Type B pancreatic cell (in vitro differentiated cells): ENCODE measurements around the gene RNF5. TPM values are rescaled to one million over a fixed set of nuclear protein-coding genes. Genes with fewer than 3 reads are reported as not detected.
A peak's percentile ranks its signal among the peaks of the same experiment; 100 is the strongest.

ENCODE experiments used
- DNase-seq: peaks from one replicate; pipeline ENCODE4 v3.0.0; 2021; ENCODE audit warnings: mixed read lengths; ENCODE audit not compliant: unreplicated experiment; ENCODE audit errors: extremely low spot score
- H3K27ac Mint-ChIP-seq: 2 replicates; pipeline ENCODE4 v1.8.0; 2021; ENCODE audit warnings: mild to moderate bottlenecking, mixed read lengths
- H3K27me3 Mint-ChIP-seq: 2 replicates; pipeline ENCODE4 v1.8.0; 2021; ENCODE audit warnings: mixed read lengths
- H3K36me3 Mint-ChIP-seq: 2 replicates; pipeline ENCODE4 v1.8.0; 2021; ENCODE audit warnings: mixed read lengths
- H3K4me1 Mint-ChIP-seq: one replicate; pipeline ENCODE4 v1.8.0; 2021; ENCODE audit warnings: mixed read lengths; ENCODE audit not compliant: unreplicated experiment
- H3K4me3 Mint-ChIP-seq: 2 replicates; pipeline ENCODE4 v1.8.0; 2021; ENCODE audit warnings: mild to moderate bottlenecking, mixed read lengths
- H3K9me3 Mint-ChIP-seq: 2 replicates; pipeline ENCODE4 v1.8.0; 2021; ENCODE audit warnings: mixed read lengths
- CTCF ChIP-seq: fragments of 200-600 bp; sonication (generic); conservative IDR thresholded peaks from 2 replicates; pipeline ENCODE4 v1.5.0; 2021; ENCODE audit warnings: antibody characterized with exemption, mild to moderate bottlenecking
- total RNA-seq: library from RNA; stranded (reverse); gene quantifications from 2 replicates; pipeline ENCODE4 v1.2.1, GENCODE V29; 2021; ENCODE audit warnings: low replicate concordance

RNF5 gene
- total RNA-seq, 1 donor from 2014 or later, result 69.2 TPM

GRCh38 chr6:32151181-32151862 lies 26.9 kb upstream of the RNF5 start:
- peaks cover 45% of the 10 kb centered on the region for H3K4me1 Mint-ChIP-seq
- H3K36me3 Mint-ChIP-seq, result peaks cover 6% of the 10 kb centered on the region
- TF ChIP-seq CTCF, result no peak
- H3K27me3 Mint-ChIP-seq, result peaks cover 21% of the 10 kb centered on the region
- peak overlapping the region; percentile 24 for H3K27ac Mint-ChIP-seq
- H3K9me3 Mint-ChIP-seq, result no peaks in the 10 kb centered on the region
- peak overlapping the region; percentile 36 for H3K4me3 Mint-ChIP-seq
- DNase-seq, result no peak

- DNase-seq, result no peak
- peaks cover 6% of the 10 kb centered on the region for H3K36me3 Mint-ChIP-seq
- peaks cover 40% of the 10 kb centered on the region for H3K4me1 Mint-ChIP-seq
- peaks cover 17% of the 10 kb centered on the region for H3K27me3 Mint-ChIP-seq
- TF ChIP-seq CTCF, result no peak
- no peaks in the 10 kb centered on the region for H3K9me3 Mint-ChIP-seq
- H3K4me3 Mint-ChIP-seq, result peak within 1 kb of the TSS; percentile 100
- H3K27ac Mint-ChIP-seq, result peak within 1 kb of the TSS; percentile 97
Observed at GRCh38 chr6:32151863-32152768, 26.1 kb upstream of the RNF5 start, which contains the start of gene PRRT1. TSS of gene PRRT1 (minus strand) at chr6:32151939. CDS start at chr6:32151827, 112 bp downstream.

GRCh38 chr6:32152769-32153563 lies 25.2 kb upstream of the RNF5 start:
- TF ChIP-seq CTCF, result no peak
- DNase-seq, result no peak
- H3K9me3 Mint-ChIP-seq, result no peaks in the 10 kb centered on the region
- peaks cover 17% of the 10 kb centered on the region for H3K27me3 Mint-ChIP-seq
- peaks cover 14% of the 10 kb centered on the region for H3K36me3 Mint-ChIP-seq
- peaks cover 40% of the 10 kb centered on the region for H3K4me1 Mint-ChIP-seq
- H3K27ac Mint-ChIP-seq, result peak overlapping the region; percentile 97
- peak overlapping the region; percentile 100 for H3K4me3 Mint-ChIP-seq

GRCh38 chr6:32153564-32154513 lies 24.4 kb upstream of the RNF5 start, which contains the start of gene PPT2:
TSS of gene PPT2 (plus strand) at chr6:32154141. CDS start at chr6:32154595, 454 bp downstream.
- H3K9me3 Mint-ChIP-seq, result no peaks in the 10 kb centered on the region
- peak; percentile 86 for DNase-seq
- H3K4me3 Mint-ChIP-seq, result peak within 1 kb of the TSS; percentile 100
- peak; percentile 48 for TF ChIP-seq CTCF
- peak within 1 kb of the TSS; percentile 97 for H3K27ac Mint-ChIP-seq
- H3K27me3 Mint-ChIP-seq, result peaks cover 17% of the 10 kb centered on the region
- peaks cover 40% of the 10 kb centered on the region for H3K4me1 Mint-ChIP-seq
- peaks cover 22% of the 10 kb centered on the region for H3K36me3 Mint-ChIP-seq
